ENCODE data around the gene ANKS3. TPM values are rescaled to one million over a fixed set of nuclear protein-coding genes. Genes with fewer than 3 reads are reported as not detected.

The ANKS3 gene
- total and polyA plus RNA-seq, 2 of the 8 experiments (the other 6 are each of a cell fraction or from before 2014, with no cell fraction given) = 15.5 to 23.9 TPM

- TF ChIP-seq, protein P1, sequence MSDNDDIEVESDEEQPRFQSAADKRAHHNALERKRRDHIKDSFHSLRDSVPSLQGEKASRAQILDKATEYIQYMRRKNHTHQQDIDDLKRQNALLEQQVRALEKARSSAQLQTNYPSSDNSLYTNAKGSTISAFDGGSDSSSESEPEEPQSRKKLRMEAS (IDR thresholded peaks at IDR 0.05) = no peak
- TF ChIP-seq NRF1 (IDR thresholded peaks at IDR 0.05; ENCODE audit: low read depth, low read length) = no peak
- TF ChIP-seq TBP (IDR thresholded peaks at IDR 0.05; ENCODE audit: low read depth, low read length) = no peak
- TF ChIP-seq HDAC2 (IDR thresholded peaks at IDR 0.05; ENCODE audit: borderline replicate concordance in 1 of 2, low read depth in 2 of 2, low read length in 2 of 2) = no peak
- TF ChIP-seq BACH1 (IDR thresholded peaks at IDR 0.05; ENCODE audit: low read length) = no peak
- no peak for TF ChIP-seq POLR2AphosphoS5 (IDR thresholded peaks at IDR 0.05; ENCODE audit: low read depth, low read length)
- no peak for TF ChIP-seq EGR1 (IDR thresholded peaks at IDR 0.05; ENCODE audit: borderline replicate concordance, low read depth, low read length)
These were observed 36.2 kb downstream of the ANKS3 start (continued) for GRCh38 chr16:4697848-4698291.

Measured in H1 (cell line).